ENCODE data around the gene CD164L2. TPM values are rescaled to one million over a fixed set of nuclear protein-coding genes. Genes with fewer than 3 reads are reported as not detected.

Gene CD164L2
- total RNA-seq, 2 experiments from 2014 or later: not detected

- DNase-seq: no peak
- intact Hi-C loops (cut with micrococcal nuclease): loop anchor here (1.0 kb wide), 1 partner anchor 16 kb away; no protein-coding TSS in a partner anchor
- Mint-ChIP-seq H3K9me3 (no peaks in the 10 kb centered on the region), H3K4me1 (ENCODE audit: low read depth) (peaks cover 42% of the 10 kb centered on the region), H3K27me3 (no peaks in the 10 kb centered on the region), H3K4me3 (no peak overlapping the region), H3K27ac (peak overlapping the region; percentile 20), H3K36me3 (peaks cover 9% of the 10 kb centered on the region)
- ChIA-PET CTCF (interaction anchor here (1.0 to 9.8 kb wide), 3 partner anchors 18 to 56 kb away, joined by 3 to 80 read pairs (median 3); no protein-coding TSS in a partner anchor), POLR2A (no interaction called here)
Observed at GRCh38 chr1:27339213-27339612, 43.9 kb downstream of the CD164L2 start.

GRCh38 chr1:27338751-27339150 lies 44.4 kb downstream of the CD164L2 start:
- Mint-ChIP-seq H3K4me1 (ENCODE audit: low read depth) (peaks cover 42% of the 10 kb centered on the region), H3K9me3 (no peaks in the 10 kb centered on the region), H3K4me3 (no peak overlapping the region), H3K27me3 (no peaks in the 10 kb centered on the region), H3K36me3 (peaks cover 11% of the 10 kb centered on the region), H3K27ac (peak overlapping the region; percentile 53)
- intact Hi-C loops (cut with micrococcal nuclease): loop anchor here (1.0 kb wide), 1 partner anchor 15 kb away; no protein-coding TSS in a partner anchor
- POLR2A ChIA-PET: no interaction called here
- no peak for DNase-seq
- CTCF ChIA-PET: interaction anchor here (1.0 to 9.8 kb wide), 3 partner anchors 18 to 56 kb away, joined by 3 to 80 read pairs (median 3); no protein-coding TSS in a partner anchor

- ChIA-PET POLR2A (no interaction called here), CTCF (interaction anchor here (0.8 to 1.4 kb wide), 4 partner anchors 10 to 270 kb away, joined by 3 to 5 read pairs (median 4); no protein-coding TSS in a partner anchor)
- Mint-ChIP-seq H3K4me3 (no peak overlapping the region), H3K9me3 (no peaks in the 10 kb centered on the region), H3K27ac (no peak overlapping the region), H3K4me1 (ENCODE audit: low read depth) (peaks cover 34% of the 10 kb centered on the region), H3K36me3 (peaks cover 26% of the 10 kb centered on the region), H3K27me3 (no peaks in the 10 kb centered on the region)
- no peak for DNase-seq
- intact Hi-C loops (cut with micrococcal nuclease): no loop called here
Observed at GRCh38 chr1:27336756-27337155, 46.4 kb downstream of the CD164L2 start.

- no peaks in the 10 kb centered on the region for H3K9me3 Mint-ChIP-seq
- peaks cover 26% of the 10 kb centered on the region for H3K36me3 Mint-ChIP-seq
- intact Hi-C loops (cut with micrococcal nuclease): no loop called here
- ChIA-PET POLR2A (no interaction called here), CTCF (interaction anchor here (1.4 kb wide), 1 partner anchor 9 kb away, joined by 4 read pairs; no protein-coding TSS in a partner anchor)
- H3K27ac Mint-ChIP-seq: no peak overlapping the region
- no peaks in the 10 kb centered on the region for H3K27me3 Mint-ChIP-seq
- H3K4me3 Mint-ChIP-seq: no peak overlapping the region
- DNase-seq: no peak
- H3K4me1 Mint-ChIP-seq (ENCODE audit: low read depth): peaks cover 25% of the 10 kb centered on the region
Observed at GRCh38 chr1:27335506-27336422, 47.4 kb downstream of the CD164L2 start.

GRCh38 chr1:27333717-27334279 lies 49.3 kb downstream of the CD164L2 start:
- Mint-ChIP-seq H3K4me3 (no peak overlapping the region), H3K4me1 (ENCODE audit: low read depth) (peaks cover 15% of the 10 kb centered on the region), H3K36me3 (peaks cover 26% of the 10 kb centered on the region)

GRCh38 chr1:27332536-27333281 lies 50.4 kb downstream of the CD164L2 start:
- Mint-ChIP-seq H3K27ac (no peak overlapping the region), H3K27me3 (no peaks in the 10 kb centered on the region), H3K4me3 (no peak overlapping the region), H3K36me3 (peaks cover 31% of the 10 kb centered on the region), H3K4me1 (ENCODE audit: low read depth) (peaks cover 24% of the 10 kb centered on the region), H3K9me3 (no peaks in the 10 kb centered on the region)
- CTCF ChIA-PET: interaction anchor here (0.5 to 4.0 kb wide), 39 partner anchors 8 to 456 kb away, joined by 3 to 52 read pairs (median 5); partner anchors contain the start of genes GPR3, MAP3K6, SYTL1 and TMEM222
- DNase-seq: peak; percentile 69
- POLR2A ChIA-PET: interaction anchor here (1.0 kb wide), 1 partner anchor 16 kb away, joined by 3 read pairs; no protein-coding TSS in a partner anchor
- intact Hi-C loops (cut with micrococcal nuclease): loop anchor here (2.0 kb wide), 1 partner anchor 60 kb away; the partner anchor contains the start of gene GPR3

More at GRCh38 chr1:27333717-27334279, 49.3 kb downstream of the CD164L2 start:
- Mint-ChIP-seq H3K27ac (no peak overlapping the region), H3K9me3 (no peaks in the 10 kb centered on the region), H3K27me3 (no peaks in the 10 kb centered on the region)
- no peak for DNase-seq
- intact Hi-C loops (cut with micrococcal nuclease): loop anchor here (2.0 kb wide), 1 partner anchor 59 kb away; the partner anchor contains the start of gene GPR3
- CTCF ChIA-PET: interaction anchor here (0.8 to 4.0 kb wide), 18 partner anchors 10 to 329 kb away, joined by 4 to 52 read pairs (median 11); partner anchors contain the start of genes GPR3, MAP3K6 and SYTL1
- POLR2A ChIA-PET: no interaction called here

- intact Hi-C loops (cut with micrococcal nuclease): loop anchor here (2.0 kb wide), 1 partner anchor 61 kb away; the partner anchor contains the start of gene GPR3
- Mint-ChIP-seq H3K27me3 (no peaks in the 10 kb centered on the region), H3K9me3 (no peaks in the 10 kb centered on the region), H3K4me1 (ENCODE audit: low read depth) (peaks cover 27% of the 10 kb centered on the region), H3K4me3 (no peak overlapping the region), H3K27ac (no peak overlapping the region), H3K36me3 (peaks cover 33% of the 10 kb centered on the region)
- no peak for DNase-seq
- POLR2A ChIA-PET: interaction anchor here (1.0 kb wide), 1 partner anchor 15 kb away, joined by 3 read pairs; no protein-coding TSS in a partner anchor
- CTCF ChIA-PET: interaction anchor here (0.6 to 4.0 kb wide), 29 partner anchors 7 to 457 kb away, joined by 3 to 52 read pairs (median 8); partner anchors contain the start of genes GPR3, SYTL1 and TMEM222
Observed at GRCh38 chr1:27331922-27332321, 51.2 kb downstream of the CD164L2 start.

GRCh38 chr1:27331426-27331825 lies 51.7 kb downstream of the CD164L2 start:
- no peak overlapping the region for H3K4me3 Mint-ChIP-seq
- H3K9me3 Mint-ChIP-seq: no peaks in the 10 kb centered on the region
- H3K27ac Mint-ChIP-seq: no peak overlapping the region
- no peaks in the 10 kb centered on the region for H3K27me3 Mint-ChIP-seq
- peaks cover 31% of the 10 kb centered on the region for H3K4me1 Mint-ChIP-seq (ENCODE audit: low read depth)
- ChIA-PET POLR2A (no interaction called here), CTCF (interaction anchor here (3.7 to 4.0 kb wide), 3 partner anchors 13 to 59 kb away, joined by 29 to 49 read pairs (median 47); partner anchors contain the start of genes GPR3 and SYTL1)
- intact Hi-C loops (cut with micrococcal nuclease): no loop called here
- H3K36me3 Mint-ChIP-seq: peaks cover 28% of the 10 kb centered on the region
- no peak for DNase-seq

GRCh38 chr1:27330786-27331185 lies 52.3 kb downstream of the CD164L2 start:
- Mint-ChIP-seq H3K27ac (no peak overlapping the region), H3K36me3 (peaks cover 28% of the 10 kb centered on the region), H3K4me3 (no peak overlapping the region), H3K9me3 (no peaks in the 10 kb centered on the region), H3K27me3 (no peaks in the 10 kb centered on the region), H3K4me1 (ENCODE audit: low read depth) (peaks cover 37% of the 10 kb centered on the region)
- no peak for DNase-seq
- intact Hi-C loops (cut with micrococcal nuclease): no loop called here
- CTCF ChIA-PET: no interaction called here
- POLR2A ChIA-PET: no interaction called here
